NT2/D1 (cell line): Measurements from ENCODE around the gene TEX44.

Source experiments
- SUZ12 ChIP-seq: IDR thresholded peaks from 2 replicates; pipeline ENCODE4 v1.6.1; 2011; ENCODE audit not compliant: insufficient read length, insufficient read depth; ENCODE audit errors: extremely low read depth
- YY1 ChIP-seq: IDR thresholded peaks from 2 replicates; pipeline ENCODE4 v1.6.1; 2011; ENCODE audit not compliant: insufficient read length, insufficient read depth
- ZNF274 ChIP-seq: IDR thresholded peaks from 2 replicates; pipeline ENCODE4 v1.6.1; 2011; ENCODE audit warnings: mild to moderate bottlenecking, low read depth, low read length

DNA sequence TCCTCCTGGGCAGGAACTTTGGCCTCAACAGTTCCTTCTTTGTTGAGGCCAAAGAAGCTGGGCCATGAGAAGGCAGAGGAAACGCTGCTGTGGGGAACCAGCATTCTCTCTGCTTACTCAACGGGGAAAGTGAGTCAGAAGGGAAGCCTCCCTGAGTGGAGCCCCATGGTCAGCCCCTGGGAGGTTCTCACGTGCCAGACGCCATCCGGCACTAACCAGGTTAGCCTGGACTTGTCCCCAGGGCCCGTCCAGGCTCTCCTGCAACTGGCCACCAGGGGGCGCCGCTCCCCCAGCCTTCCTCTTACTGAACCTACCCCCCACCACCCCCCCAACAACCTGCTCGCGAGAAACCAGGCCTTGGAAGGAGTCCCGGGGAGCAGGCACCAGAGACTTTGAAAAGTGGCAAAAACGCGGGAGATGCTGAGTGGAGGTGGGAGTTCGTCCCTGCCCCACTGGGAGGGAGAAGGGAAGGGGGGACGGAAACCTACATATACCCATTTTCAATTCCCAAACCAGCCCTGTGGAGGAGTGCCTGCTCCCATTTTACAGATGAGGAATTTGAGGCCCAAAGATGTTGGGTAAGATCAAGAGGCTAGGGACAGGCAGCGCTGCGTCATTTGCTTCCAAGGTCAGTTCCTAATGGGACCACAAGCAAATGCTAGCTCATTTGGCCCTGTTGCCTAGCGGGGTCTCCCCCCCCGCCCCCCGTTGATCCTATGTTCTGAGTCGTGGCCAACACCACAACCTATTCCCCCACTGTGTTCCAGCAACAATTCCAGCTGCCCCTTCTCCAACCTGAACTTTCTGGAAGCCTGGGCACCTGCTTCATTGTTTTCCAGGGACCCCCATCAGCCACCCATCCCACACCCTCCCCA, 20.0 kb downstream of the TEX44 start:
- no peak for TF ChIP-seq ZNF274
- no peak for TF ChIP-seq YY1
- no peak for TF ChIP-seq SUZ12
